MCF 10A (cell line): ENCODE results near the gene SSRP1. TPM values are rescaled to one million over a fixed set of nuclear protein-coding genes. Genes with fewer than 3 reads are reported as not detected.

Source experiments
- BruUV-seq: library from RNA; stranded (reverse); fragments of 400-500 nt; replicated peaks from 2 replicates; lab custom pipeline; 2021; lab: Mats Ljungman, UMichigan
- CTCF ChIA-PET: fragments of 300-600 bp; sonication (Branson Sonifier 250); formaldehyde crosslinking; extraction: SDS; loops from one replicate; lab custom pipeline; 2021; ENCODE audit warnings: antibody characterized with exemption, inconsistent platforms; lab: Yijun Ruan, JAX
- POLR2A ChIA-PET: fragments of 300-600, 350-650 bp; sonication (Branson Sonifier 250); formaldehyde crosslinking; extraction: SDS; loops from one replicate; lab custom pipeline; 2020; ENCODE audit warnings: antibody characterized with exemption, inconsistent platforms; lab: Yijun Ruan, JAX
- DNase-seq: peaks from one replicate; pipeline ENCODE4 v3.0.0-alpha.2; 2018; ENCODE audit not compliant: unreplicated experiment
- H3K27ac Mint-ChIP-seq: one replicate; pipeline ENCODE4 v1.8.0; 2022; ENCODE audit warnings: mild to moderate bottlenecking, low read depth, mixed read lengths; ENCODE audit not compliant: unreplicated experiment
- H3K27me3 Mint-ChIP-seq: one replicate; pipeline ENCODE4 v1.8.0; 2022; ENCODE audit warnings: mixed read lengths; ENCODE audit not compliant: insufficient read depth, unreplicated experiment
- H3K36me3 Mint-ChIP-seq: one replicate; pipeline ENCODE4 v1.8.0; 2022; ENCODE audit warnings: mild to moderate bottlenecking, moderate library complexity, mixed read lengths; ENCODE audit not compliant: insufficient read depth, unreplicated experiment
- H3K4me1 Mint-ChIP-seq: one replicate; pipeline ENCODE4 v1.8.0; 2022; ENCODE audit warnings: mixed read lengths; ENCODE audit not compliant: insufficient read depth, unreplicated experiment
- H3K4me3 Mint-ChIP-seq: one replicate; pipeline ENCODE4 v1.8.0; 2022; ENCODE audit warnings: mild to moderate bottlenecking, moderate library complexity, mixed read lengths; ENCODE audit not compliant: unreplicated experiment
- H3K9me3 Mint-ChIP-seq: one replicate; pipeline ENCODE4 v1.8.0; 2022; ENCODE audit warnings: mixed read lengths; ENCODE audit not compliant: unreplicated experiment
- CTCF ChIP-seq: fragments of 200-600 bp; IDR thresholded peaks from one replicate; pipeline ENCODE4 v1.8.0; 2022; ENCODE audit warnings: antibody characterized with exemption, mild to moderate bottlenecking; ENCODE audit not compliant: unreplicated experiment
- intact Hi-C: fragments of 100-400 bp; cut with micrococcal nuclease; formaldehyde crosslinking; loops from 2 replicates; pipeline ENCODE4 v1.14.1; 2022
- total RNA-seq: library from RNA; stranded (reverse); gene quantifications from 2 replicates; pipeline ENCODE4 v1.2.3, GENCODE V29; 2022

Gene SSRP1
- total RNA-seq, 1 experiment from 2014 or later = 229 TPM

GRCh38 chr11:57368845-57369232 is 33.1 kb upstream of the SSRP1 start:
- CTCF ChIA-PET = interaction anchor here (0.7 to 1.0 kb wide), 6 partner anchors 9 to 215 kb away, joined by 3 read pairs; no protein-coding TSS in a partner anchor
- Mint-ChIP-seq H3K4me3 (no peak overlapping the region), H3K27ac (no peak overlapping the region), H3K9me3 (no peaks in the 10 kb centered on the region), H3K4me1 (peaks cover 13% of the 10 kb centered on the region), H3K36me3 (no peaks in the 10 kb centered on the region), H3K27me3 (no peaks in the 10 kb centered on the region)
- TF ChIP-seq CTCF = no peak
- no TSS peak for BruUV-seq
- POLR2A ChIA-PET = no interaction called here
- DNase-seq = no peak
- intact Hi-C loops = no loop called here

- Mint-ChIP-seq H3K4me1 (peaks cover 13% of the 10 kb centered on the region), H3K9me3 (no peaks in the 10 kb centered on the region), H3K4me3 (no peak overlapping the region), H3K27me3 (no peaks in the 10 kb centered on the region), H3K36me3 (no peaks in the 10 kb centered on the region), H3K27ac (no peak overlapping the region)
- BruUV-seq = no TSS peak
- POLR2A ChIA-PET = no interaction called here
- intact Hi-C loops = no loop called here
- TF ChIP-seq CTCF = no peak
- CTCF ChIA-PET = interaction anchor here (0.6 to 2.5 kb wide), 10 partner anchors 9 to 592 kb away, joined by 3 to 10 read pairs (median 3); no protein-coding TSS in a partner anchor
- peak; percentile 60 for DNase-seq
Measured at GRCh38 chr11:57368106-57368844, 32.6 kb upstream of the SSRP1 start.

GRCh38 chr11:57364851-57365660 is 29.4 kb upstream of the SSRP1 start:
- Mint-ChIP-seq H3K9me3 (no peaks in the 10 kb centered on the region), H3K36me3 (no peaks in the 10 kb centered on the region), H3K4me3 (no peak overlapping the region), H3K27ac (no peak overlapping the region), H3K27me3 (no peaks in the 10 kb centered on the region), H3K4me1 (peaks cover 10% of the 10 kb centered on the region)
- ChIA-PET POLR2A (no interaction called here), CTCF (interaction anchor here (0.7 to 1.1 kb wide), 3 partner anchors 19 to 162 kb away, joined by 3 to 5 read pairs (median 4); no protein-coding TSS in a partner anchor)
- BruUV-seq = no TSS peak
- intact Hi-C loops = no loop called here
- no peak for TF ChIP-seq CTCF
- DNase-seq = no peak
